22Rv1 (cell line): ENCODE results near the gene ADGRD2.

Experiments used
- ZFX ChIP-seq: fragments of 450-650 bp; IDR thresholded peaks from 2 replicates; pipeline ENCODE4 v1.6.1; 2017; ENCODE audit warnings: antibody characterized with exemption, borderline replicate concordance
- TF ChIP-seq, protein P1 (sequence below): fragments of 450-650 bp; IDR thresholded peaks from 2 replicates; pipeline ENCODE4 v1.5.1; 2017; ENCODE audit warnings: mild to moderate bottlenecking

DNA sequence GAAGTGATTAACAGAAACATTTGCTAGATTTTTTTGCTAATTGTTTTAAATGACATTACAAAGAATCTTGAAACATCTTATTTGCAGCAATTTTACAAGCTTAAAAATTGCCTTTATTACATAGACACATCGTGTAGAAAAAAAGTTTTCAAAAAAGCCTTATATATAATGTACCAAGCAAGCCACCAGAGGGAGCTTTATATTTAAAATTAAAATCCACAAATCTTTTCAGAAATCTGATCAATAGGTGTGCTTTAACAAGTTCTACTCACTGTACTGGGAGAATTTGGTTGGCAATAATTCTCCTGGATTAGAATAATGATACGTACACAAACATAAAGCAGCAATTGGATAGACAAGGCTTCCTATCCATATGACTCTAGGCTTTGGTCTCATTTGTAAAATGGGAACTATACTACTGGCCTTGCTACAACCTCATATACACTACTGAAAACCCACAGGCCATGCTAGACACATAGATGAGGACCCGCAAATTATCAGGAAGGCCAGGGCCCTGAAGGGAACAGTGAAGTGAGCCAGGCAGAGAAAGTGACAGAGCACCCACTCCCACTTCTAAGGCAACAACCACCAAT is 39.8 kb upstream of the ADGRD2 start:
- TF ChIP-seq, protein P1, sequence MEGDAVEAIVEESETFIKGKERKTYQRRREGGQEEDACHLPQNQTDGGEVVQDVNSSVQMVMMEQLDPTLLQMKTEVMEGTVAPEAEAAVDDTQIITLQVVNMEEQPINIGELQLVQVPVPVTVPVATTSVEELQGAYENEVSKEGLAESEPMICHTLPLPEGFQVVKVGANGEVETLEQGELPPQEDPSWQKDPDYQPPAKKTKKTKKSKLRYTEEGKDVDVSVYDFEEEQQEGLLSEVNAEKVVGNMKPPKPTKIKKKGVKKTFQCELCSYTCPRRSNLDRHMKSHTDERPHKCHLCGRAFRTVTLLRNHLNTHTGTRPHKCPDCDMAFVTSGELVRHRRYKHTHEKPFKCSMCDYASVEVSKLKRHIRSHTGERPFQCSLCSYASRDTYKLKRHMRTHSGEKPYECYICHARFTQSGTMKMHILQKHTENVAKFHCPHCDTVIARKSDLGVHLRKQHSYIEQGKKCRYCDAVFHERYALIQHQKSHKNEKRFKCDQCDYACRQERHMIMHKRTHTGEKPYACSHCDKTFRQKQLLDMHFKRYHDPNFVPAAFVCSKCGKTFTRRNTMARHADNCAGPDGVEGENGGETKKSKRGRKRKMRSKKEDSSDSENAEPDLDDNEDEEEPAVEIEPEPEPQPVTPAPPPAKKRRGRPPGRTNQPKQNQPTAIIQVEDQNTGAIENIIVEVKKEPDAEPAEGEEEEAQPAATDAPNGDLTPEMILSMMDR: peak; percentile 57
- no peak for TF ChIP-seq ZFX
